A549 (cell line): ENCODE data around the gene KIF5C.

Experiments
- BCL3 ChIP-seq: fragments of >200 bp; sonication (Bioruptor Twin); formaldehyde crosslinking; IDR thresholded peaks from 3 replicates; pipeline ENCODE4 v1.6.1; 2016
- CBX2 ChIP-seq: fragments of 200-600 bp; sonication (generic); IDR thresholded peaks from 2 replicates; pipeline ENCODE4 v1.6.1; 2016; ENCODE audit warnings: low read depth, mild to moderate bottlenecking, borderline replicate concordance
- CTCF ChIP-seq: fragments of >200 bp; sonication (Bioruptor Twin); formaldehyde crosslinking; IDR thresholded peaks from 3 replicates; pipeline ENCODE4 v1.5.1; 2016
- FOSL2 ChIP-seq, 2 experiments: fragments of 450-650 bp in 1 of 2; fragments of >200 bp in 1 of 2; sonication (Bioruptor Twin) in 1 of 2; formaldehyde crosslinking; IDR thresholded peaks; 2 replicates each; pipeline versions ENCODE4 v1.5.0 to v1.6.1; 2016 to 2020; ENCODE audit warnings: mild to moderate bottlenecking in 1 of 2, moderate library complexity in 1 of 2
- JUN ChIP-seq, 2 experiments: fragments of >200 bp; sonication (Bioruptor Twin); formaldehyde crosslinking; IDR thresholded peaks; 2 replicates in 1 of 2; 3 replicates in 1 of 2; pipeline ENCODE4 v1.6.1; 2016 to 2017
- MAZ ChIP-seq: fragments of 150-350 bp; IDR thresholded peaks from 2 replicates; pipeline ENCODE4 v1.6.1; 2014; ENCODE audit warnings: antibody characterized with exemption, low read depth, low read length, borderline replicate concordance
- NPAS2 ChIP-seq: fragments of 250-450 bp; sonication (Bioruptor Pico); IDR thresholded peaks from 2 replicates; pipeline ENCODE4 v1.8.0; 2022; ENCODE audit warnings: mild to moderate bottlenecking, moderate library complexity, borderline replicate concordance
- PHF8 ChIP-seq: fragments of 200-600 bp; sonication (generic); IDR thresholded peaks from 2 replicates; pipeline ENCODE4 v1.6.1; 2016; ENCODE audit warnings: low read depth, mild to moderate bottlenecking, antibody characterized with exemption, moderate library complexity, borderline replicate concordance
- POLR2A ChIP-seq: IDR thresholded peaks from 2 replicates; pipeline ENCODE4 v1.6.1; 2012; ENCODE audit warnings: mild to moderate bottlenecking, low read length
- RAD21 ChIP-seq, 2 experiments: fragments of >200 bp in 1 of 2; sonication (Bioruptor Twin) in 1 of 2; formaldehyde crosslinking in 1 of 2; IDR thresholded peaks in 1 of 2; conservative IDR thresholded peaks in 1 of 2; 2 replicates in 1 of 2; 3 replicates in 1 of 2; pipeline ENCODE4 v1.6.1; 2012 to 2018; ENCODE audit warnings: inconsistent platforms in 1 of 2
- RARB ChIP-seq: fragments of 250-450 bp; sonication (Bioruptor Pico); IDR thresholded peaks from 2 replicates; pipeline ENCODE4 v1.8.0; 2021; ENCODE audit warnings: mild to moderate bottlenecking, moderate library complexity
- SMC3 ChIP-seq: fragments of >200 bp; sonication (Bioruptor Twin); formaldehyde crosslinking; IDR thresholded peaks from 3 replicates; pipeline ENCODE4 v1.6.1; 2018; ENCODE audit warnings: inconsistent platforms
- USF2 ChIP-seq: fragments of 450-650 bp; IDR thresholded peaks from 2 replicates; pipeline ENCODE4 v1.6.1; 2014; ENCODE audit warnings: antibody characterized with exemption
- ZFP36 ChIP-seq: fragments of 450-650 bp; IDR thresholded peaks from 2 replicates; pipeline ENCODE4 v1.6.1; 2014; ENCODE audit warnings: borderline replicate concordance; ENCODE audit not compliant: partially characterized antibody

GRCh38 chr2:148930046-148930775, 55.2 kb downstream of the KIF5C start:
- TF ChIP-seq CTCF (no peak), RARB (CRISPR knock-in tag) (no peak), BCL3 (no peak), JUN (IDR thresholded peaks at IDR 0.05) (no peak), FOSL2 (IDR thresholded peaks at IDR 0.05) (no peak), FOSL2 (CRISPR knock-in tag; IDR thresholded peaks at IDR 0.05) (no peak), ZFP36 (no peak), USF2 (no peak), POLR2A (no peak), SMC3 (no peak), NPAS2 (CRISPR knock-in tag) (no peak), CBX2 (no peak), MAZ (no peak), RAD21 (conservative IDR thresholded peaks at IDR 0.05 in 1 of 2, IDR thresholded peaks at IDR 0.05 in 1 of 2) (no peak), PHF8 (no peak)
